Stimulated activated naive CD8-positive, alpha-beta T cell treated with anti-CD3 and anti-CD28 coated beads, Interleukin-15, Interleukin-2, amounts not matched to agents 100 ng/mL and 50 ng/mL, for 24 hours (primary cell): ENCODE results near the gene ARHGAP42.

Source experiments
- H3K27ac Mint-ChIP-seq: one replicate; pipeline ENCODE4 v1.8.0; 2021; ENCODE audit warnings: mild to moderate bottlenecking, mixed read lengths
- H3K27me3 Mint-ChIP-seq: one replicate; pipeline ENCODE4 v1.8.0; 2021; ENCODE audit warnings: mixed read lengths
- H3K36me3 Mint-ChIP-seq: one replicate; pipeline ENCODE4 v1.8.0; 2021; ENCODE audit warnings: low read depth, mixed read lengths
- H3K4me1 Mint-ChIP-seq: one replicate; pipeline ENCODE4 v1.8.0; 2021; ENCODE audit warnings: low read depth, mixed read lengths
- H3K4me3 Mint-ChIP-seq: one replicate; pipeline ENCODE4 v1.8.0; 2021; ENCODE audit warnings: mild to moderate bottlenecking, mixed read lengths
- H3K9me3 Mint-ChIP-seq: one replicate; pipeline ENCODE4 v1.8.0; 2021; ENCODE audit warnings: mixed read lengths

Gene ARHGAP42

GRCh38 chr11:100941033-100941432 is 253.9 kb downstream of the ARHGAP42 start:
- no peak overlapping the region for H3K4me3 Mint-ChIP-seq
- H3K27me3 Mint-ChIP-seq, result no peaks in the 10 kb centered on the region
- H3K4me1 Mint-ChIP-seq, result no peaks in the 10 kb centered on the region
- H3K9me3 Mint-ChIP-seq, result no peaks in the 10 kb centered on the region
- no peak overlapping the region for H3K27ac Mint-ChIP-seq
- no peaks in the 10 kb centered on the region for H3K36me3 Mint-ChIP-seq

DNA sequence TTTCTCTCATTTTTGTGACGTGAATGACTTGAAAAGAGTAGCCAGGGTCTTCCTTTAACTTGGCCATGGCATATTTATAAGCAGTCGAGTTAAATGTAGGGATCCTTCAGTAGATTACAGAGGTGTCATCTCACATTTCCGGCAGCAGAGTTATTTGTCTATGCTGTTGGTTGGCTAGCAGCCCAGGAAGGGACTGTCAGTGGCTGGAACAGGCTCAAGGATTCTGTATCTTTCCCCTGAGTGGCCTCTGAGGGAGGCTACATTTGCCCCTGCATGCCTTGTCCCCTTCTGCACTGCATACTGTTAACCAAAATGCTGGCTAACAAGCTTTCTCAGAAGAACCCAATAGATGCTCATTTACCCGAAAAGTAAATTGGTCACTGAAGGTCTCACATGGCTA is 254.9 kb downstream of the ARHGAP42 start:
- Mint-ChIP-seq H3K4me3 (no peak overlapping the region), H3K27ac (no peak overlapping the region), H3K4me1 (no peaks in the 10 kb centered on the region), H3K27me3 (no peaks in the 10 kb centered on the region), H3K36me3 (no peaks in the 10 kb centered on the region), H3K9me3 (no peaks in the 10 kb centered on the region)

DNA sequence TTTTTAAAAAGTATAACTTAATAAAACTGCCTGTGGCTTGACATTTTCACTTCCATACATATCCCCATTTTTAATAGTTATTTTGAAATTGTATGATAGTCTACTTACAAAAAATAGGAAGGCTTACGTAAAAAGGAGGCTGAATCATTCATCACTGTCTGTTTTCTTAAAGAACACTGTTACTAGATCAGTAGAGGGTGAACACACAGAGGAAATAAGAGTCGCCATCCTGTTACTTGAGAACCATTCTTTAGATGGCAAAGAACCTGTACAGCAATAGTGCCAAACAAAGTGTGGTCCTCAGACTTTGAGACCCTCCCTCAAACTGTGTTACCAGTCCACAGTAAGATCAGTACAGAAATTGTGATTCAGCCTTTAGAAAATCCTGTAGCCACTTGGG is 261.8 kb downstream of the ARHGAP42 start:
- Mint-ChIP-seq H3K4me1 (peaks cover 4% of the 10 kb centered on the region), H3K27me3 (no peaks in the 10 kb centered on the region), H3K36me3 (no peaks in the 10 kb centered on the region), H3K4me3 (no peak overlapping the region), H3K9me3 (no peaks in the 10 kb centered on the region), H3K27ac (no peak overlapping the region)

DNA sequence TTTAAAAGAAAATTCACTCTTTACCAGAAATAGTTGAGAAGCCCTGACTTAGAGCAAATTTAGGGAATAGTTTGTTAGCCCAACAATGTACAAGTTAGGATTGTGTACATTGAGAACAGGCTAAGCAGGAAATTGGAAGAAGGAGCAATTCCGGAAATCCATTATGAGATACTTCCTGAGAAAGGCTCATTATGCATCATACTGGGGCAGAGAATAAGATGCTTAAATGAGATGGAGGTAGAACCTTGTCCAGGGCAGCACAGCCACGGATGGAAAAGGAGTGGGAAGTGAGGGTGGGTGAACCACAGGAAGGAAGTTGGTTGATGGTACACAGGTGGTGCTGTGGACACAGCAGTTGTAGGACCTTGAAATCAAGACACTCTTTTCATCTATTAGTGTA is 262.4 kb downstream of the ARHGAP42 start:
- Mint-ChIP-seq H3K4me1 (peaks cover 4% of the 10 kb centered on the region), H3K4me3 (no peak overlapping the region), H3K27ac (no peak overlapping the region), H3K36me3 (no peaks in the 10 kb centered on the region), H3K27me3 (no peaks in the 10 kb centered on the region), H3K9me3 (no peaks in the 10 kb centered on the region)

GRCh38 chr11:100955318-100955717 is 268.2 kb downstream of the ARHGAP42 start:
- Mint-ChIP-seq H3K36me3 (no peaks in the 10 kb centered on the region), H3K27me3 (no peaks in the 10 kb centered on the region), H3K9me3 (no peaks in the 10 kb centered on the region), H3K4me3 (no peak overlapping the region), H3K27ac (no peak overlapping the region), H3K4me1 (no peaks in the 10 kb centered on the region)

DNA sequence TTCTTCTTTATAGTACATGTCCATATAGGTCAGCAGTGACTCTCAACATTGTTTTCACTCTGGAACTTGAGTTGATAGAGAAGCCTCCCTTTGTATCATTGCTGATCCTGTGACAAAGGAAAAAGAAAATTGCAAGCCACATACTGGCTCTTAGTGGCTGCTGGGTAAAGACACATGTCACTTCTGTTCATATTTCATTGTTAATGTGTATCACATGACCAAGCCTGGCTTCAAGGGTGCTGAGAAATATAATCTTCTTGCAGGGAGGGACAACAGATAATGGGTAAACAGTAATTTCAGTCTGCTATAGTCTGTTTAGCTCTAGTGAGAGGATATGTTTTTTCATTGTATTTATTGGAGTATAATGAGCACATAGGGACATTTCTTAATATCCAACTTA is 269.3 kb downstream of the ARHGAP42 start:
- Mint-ChIP-seq H3K27me3 (no peaks in the 10 kb centered on the region), H3K27ac (no peak overlapping the region), H3K36me3 (no peaks in the 10 kb centered on the region), H3K4me3 (no peak overlapping the region), H3K4me1 (no peaks in the 10 kb centered on the region), H3K9me3 (no peaks in the 10 kb centered on the region)

DNA sequence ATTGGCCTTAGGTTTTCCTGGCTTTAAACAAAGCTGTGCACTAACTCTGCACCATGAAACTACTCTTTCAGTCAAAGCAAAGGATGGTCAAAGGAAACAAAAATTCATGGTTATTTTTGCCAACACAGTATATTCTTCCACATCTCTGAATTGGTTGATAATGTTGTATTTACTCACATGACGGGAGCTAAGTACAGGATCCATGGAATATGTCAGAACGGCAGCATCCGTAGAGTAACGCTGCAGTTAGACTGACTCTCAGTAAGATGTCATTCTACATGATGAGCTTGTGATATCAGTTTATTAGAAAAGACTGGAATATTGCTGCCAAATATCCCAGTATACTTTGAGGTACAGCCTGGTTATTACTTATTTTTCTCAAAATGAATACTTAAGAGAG is 270.4 kb downstream of the ARHGAP42 start:
- no peak overlapping the region for H3K4me3 Mint-ChIP-seq
- H3K27me3 Mint-ChIP-seq, result no peaks in the 10 kb centered on the region
- H3K27ac Mint-ChIP-seq, result no peak overlapping the region
- H3K4me1 Mint-ChIP-seq, result no peaks in the 10 kb centered on the region
- no peaks in the 10 kb centered on the region for H3K9me3 Mint-ChIP-seq
- no peaks in the 10 kb centered on the region for H3K36me3 Mint-ChIP-seq

GRCh38 chr11:100961633-100962032 is 274.5 kb downstream of the ARHGAP42 start:
- Mint-ChIP-seq H3K4me3 (no peak overlapping the region), H3K27ac (no peak overlapping the region)

GRCh38 chr11:100963375-100963774 is 276.3 kb downstream of the ARHGAP42 start:
- Mint-ChIP-seq H3K4me3 (no peak overlapping the region), H3K27me3 (no peaks in the 10 kb centered on the region), H3K9me3 (peaks cover 3% of the 10 kb centered on the region), H3K36me3 (peaks cover 5% of the 10 kb centered on the region), H3K4me1 (no peaks in the 10 kb centered on the region), H3K27ac (no peak overlapping the region)

More at GRCh38 chr11:100961633-100962032, 274.5 kb downstream of the ARHGAP42 start:
- no peaks in the 10 kb centered on the region for H3K4me1 Mint-ChIP-seq
- no peaks in the 10 kb centered on the region for H3K9me3 Mint-ChIP-seq
- H3K36me3 Mint-ChIP-seq, result peaks cover 5% of the 10 kb centered on the region
- H3K27me3 Mint-ChIP-seq, result no peaks in the 10 kb centered on the region

- Mint-ChIP-seq H3K4me3 (no peak overlapping the region), H3K27me3 (no peaks in the 10 kb centered on the region), H3K9me3 (peaks cover 5% of the 10 kb centered on the region), H3K36me3 (peaks cover 5% of the 10 kb centered on the region), H3K4me1 (no peaks in the 10 kb centered on the region), H3K27ac (no peak overlapping the region)
Observed at GRCh38 chr11:100964435-100964834, 277.3 kb downstream of the ARHGAP42 start.

- H3K36me3 Mint-ChIP-seq, result peaks cover 5% of the 10 kb centered on the region
- H3K9me3 Mint-ChIP-seq, result peaks cover 11% of the 10 kb centered on the region
- no peaks in the 10 kb centered on the region for H3K27me3 Mint-ChIP-seq
- no peak overlapping the region for H3K27ac Mint-ChIP-seq
- no peak overlapping the region for H3K4me3 Mint-ChIP-seq
- H3K4me1 Mint-ChIP-seq, result no peaks in the 10 kb centered on the region
Observed at GRCh38 chr11:100965346-100965745, 278.3 kb downstream of the ARHGAP42 start.

GRCh38 chr11:100966366-100966765 is 279.3 kb downstream of the ARHGAP42 start:
- no peaks in the 10 kb centered on the region for H3K4me1 Mint-ChIP-seq
- H3K9me3 Mint-ChIP-seq, result peaks cover 14% of the 10 kb centered on the region
- H3K36me3 Mint-ChIP-seq, result peaks cover 5% of the 10 kb centered on the region
- no peak overlapping the region for H3K4me3 Mint-ChIP-seq
- H3K27me3 Mint-ChIP-seq, result no peaks in the 10 kb centered on the region
- no peak overlapping the region for H3K27ac Mint-ChIP-seq

DNA sequence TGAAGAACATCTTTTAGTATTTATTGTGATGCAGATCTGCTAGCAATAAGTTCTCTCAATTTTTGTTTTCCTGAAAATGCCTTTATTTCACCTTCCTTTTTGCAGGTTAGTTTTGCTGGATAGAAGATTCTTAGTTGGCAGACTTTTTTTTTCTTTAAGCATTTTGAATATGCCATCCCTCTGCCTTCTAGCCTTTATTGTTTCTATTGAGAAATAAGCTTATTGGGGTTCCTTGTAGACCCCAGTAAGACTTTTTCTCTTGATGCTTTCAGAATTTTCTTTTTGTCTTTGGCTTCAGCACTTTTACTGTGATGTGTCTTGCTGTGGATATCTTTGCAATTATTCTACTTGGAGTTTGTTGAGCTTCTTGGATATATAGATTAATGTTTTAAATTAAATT is 281.9 kb downstream of the ARHGAP42 start:
- Mint-ChIP-seq H3K27me3 (no peaks in the 10 kb centered on the region), H3K4me3 (no peak overlapping the region), H3K4me1 (no peaks in the 10 kb centered on the region), H3K36me3 (no peaks in the 10 kb centered on the region), H3K9me3 (peaks cover 18% of the 10 kb centered on the region), H3K27ac (no peak overlapping the region)

DNA sequence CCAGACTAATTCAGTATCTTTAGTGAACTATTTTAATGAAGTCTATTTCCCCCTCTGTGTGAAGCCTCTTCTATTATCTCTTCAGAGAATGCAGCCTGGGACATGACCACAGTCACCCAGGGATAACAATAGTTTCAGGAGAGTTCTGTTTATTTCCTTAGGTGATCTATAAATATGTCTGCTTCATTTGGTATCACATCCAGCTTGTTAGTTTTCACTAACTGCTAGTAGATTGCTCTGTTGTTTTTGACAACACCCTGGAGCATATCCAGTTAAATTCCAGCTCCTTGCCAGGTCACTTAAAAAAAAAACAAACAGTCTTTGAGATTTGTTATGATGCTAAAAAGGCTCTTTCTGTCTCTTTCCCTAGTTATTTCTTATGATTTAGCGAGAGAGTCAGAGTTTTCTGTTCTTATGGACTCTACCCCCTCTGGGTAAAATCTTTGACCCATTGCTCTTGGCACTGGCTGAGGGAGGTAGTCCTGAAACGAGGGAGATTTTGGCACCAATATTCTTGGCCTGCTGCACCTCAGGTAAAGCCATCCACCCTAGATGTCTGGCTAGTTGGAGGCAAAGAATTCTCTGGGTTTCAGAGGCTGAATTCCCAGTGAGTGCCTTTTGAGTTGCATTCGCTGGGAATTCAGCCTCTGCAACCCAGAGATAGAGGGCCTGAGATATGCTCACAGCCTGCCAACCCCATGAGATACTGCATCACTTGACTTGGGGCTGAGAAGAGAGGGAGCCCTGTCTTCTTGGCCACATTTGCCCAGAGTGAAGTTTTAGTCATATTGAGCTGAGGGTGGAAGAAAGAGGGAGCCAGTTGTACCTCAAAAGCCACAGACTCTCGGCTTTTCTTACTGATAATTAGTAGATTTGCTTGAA is 283.4 kb downstream of the ARHGAP42 start:
- H3K9me3 Mint-ChIP-seq, result peaks cover 18% of the 10 kb centered on the region
- no peaks in the 10 kb centered on the region for H3K36me3 Mint-ChIP-seq
- no peak overlapping the region for H3K4me3 Mint-ChIP-seq
- no peak overlapping the region for H3K27ac Mint-ChIP-seq
- H3K27me3 Mint-ChIP-seq, result no peaks in the 10 kb centered on the region
- H3K4me1 Mint-ChIP-seq, result no peaks in the 10 kb centered on the region

DNA sequence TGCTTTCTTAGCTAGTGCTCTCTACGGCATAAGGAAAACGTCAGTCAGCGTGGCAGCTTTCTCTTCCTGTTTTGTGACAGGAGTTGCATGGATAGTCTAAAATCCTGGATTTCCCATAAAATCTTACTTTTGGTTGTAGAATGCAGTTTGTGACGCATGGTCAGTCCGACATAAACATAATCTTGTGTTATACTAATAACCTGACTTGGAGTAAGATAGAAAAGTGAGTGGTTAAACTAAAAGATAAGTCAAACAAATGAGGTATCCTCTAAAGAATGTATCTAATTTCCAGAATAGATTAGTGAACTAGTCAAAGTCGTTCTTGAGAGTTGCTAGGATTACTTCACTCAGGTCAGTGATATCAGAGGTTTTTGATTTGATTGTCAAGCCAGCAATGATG is 285.0 kb downstream of the ARHGAP42 start:
- Mint-ChIP-seq H3K4me3 (no peak overlapping the region), H3K27me3 (no peaks in the 10 kb centered on the region), H3K9me3 (peaks cover 15% of the 10 kb centered on the region), H3K4me1 (no peaks in the 10 kb centered on the region), H3K27ac (no peak overlapping the region), H3K36me3 (no peaks in the 10 kb centered on the region)

DNA sequence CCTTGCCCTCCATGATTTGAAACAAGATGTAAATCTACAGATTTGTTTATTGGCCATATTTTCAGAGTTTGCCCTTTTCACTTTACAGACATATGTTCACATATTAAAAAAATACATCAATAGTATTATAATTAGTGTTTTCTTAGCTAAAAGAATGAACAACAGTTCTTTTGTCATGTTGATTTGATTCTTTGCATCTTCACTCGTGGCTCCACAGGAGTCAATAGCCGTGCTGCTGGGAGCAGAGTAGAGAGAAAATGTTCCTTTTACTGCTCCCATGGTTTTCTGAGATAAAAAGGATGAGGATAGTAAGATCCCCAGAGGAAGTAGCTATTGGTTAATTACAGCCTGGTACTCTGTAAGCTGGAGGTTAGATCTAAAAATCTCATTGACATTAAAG is 291.4 kb downstream of the ARHGAP42 start:
- H3K4me3 Mint-ChIP-seq, result no peak overlapping the region
- H3K4me1 Mint-ChIP-seq, result no peaks in the 10 kb centered on the region
- no peaks in the 10 kb centered on the region for H3K36me3 Mint-ChIP-seq
- no peak overlapping the region for H3K27ac Mint-ChIP-seq
- no peaks in the 10 kb centered on the region for H3K9me3 Mint-ChIP-seq
- no peaks in the 10 kb centered on the region for H3K27me3 Mint-ChIP-seq
